CD4-positive, alpha-beta T cell treated with Interferon alpha-2 for 1 hour (primary cell): ENCODE data around the gene CILP.
"Not testable (repeated sequence)": the region's sequence is repeated elsewhere in the genome, so short reads cannot be mapped to it uniquely, and the experiment has no call there.

Experiments used
- DNase-seq, 2 donors: peaks; one replicate each; pipeline ENCODE4 v3.0.0-alpha.2; 2020 to 2022

Gene CILP

GRCh38 chr15:65194826-65195547 is 16.3 kb downstream of the CILP start:
- no peak for DNase-seq

- DNase-seq: no peak
These were observed 19.3 kb downstream of the CILP start for GRCh38 chr15:65192016-65192415.

- DNase-seq: peak in 1 of 2 donors; percentile 31
These were observed 22.1 kb downstream of the CILP start for GRCh38 chr15:65189102-65189740.

GRCh38 chr15:65188472-65188871 is 22.8 kb downstream of the CILP start:
- not testable (repeated sequence) for DNase-seq

- DNase-seq: peak; percentile 95
These were observed 26.2 kb downstream of the CILP start, which contains the start of gene CLPX for GRCh38 chr15:65184868-65185717. TSS of gene CLPX (minus strand) at chr15:65185342. CDS start at chr15:65185153, 189 bp downstream.

GRCh38 chr15:65184305-65184867 is 26.9 kb downstream of the CILP start:
- DNase-seq: peak; percentile 24 to 29

GRCh38 chr15:65183865-65184159 is 27.5 kb downstream of the CILP start:
- no peak for DNase-seq

- no peak for DNase-seq
These were observed 28.7 kb downstream of the CILP start for GRCh38 chr15:65182538-65182937.

GRCh38 chr15:65181582-65182353 is 29.5 kb downstream of the CILP start:
- DNase-seq: not testable (repeated sequence)

GRCh38 chr15:65180167-65180566 is 31.1 kb downstream of the CILP start:
- DNase-seq: no peak

- DNase-seq: no peak
These were observed 33.4 kb downstream of the CILP start for GRCh38 chr15:65177901-65178300.

- DNase-seq: no peak
These were observed 35.2 kb downstream of the CILP start for GRCh38 chr15:65176056-65176455.

GRCh38 chr15:65175511-65175910 is 35.8 kb downstream of the CILP start:
- no peak for DNase-seq

- DNase-seq: no peak
These were observed 36.8 kb downstream of the CILP start for GRCh38 chr15:65174509-65174908.

GRCh38 chr15:65172531-65172930 is 38.7 kb downstream of the CILP start:
- no peak for DNase-seq

GRCh38 chr15:65171428-65171827 is 39.8 kb downstream of the CILP start:
- DNase-seq: no peak

GRCh38 chr15:65165875-65166274 is 45.4 kb downstream of the CILP start:
- DNase-seq: no peak

GRCh38 chr15:65164139-65164538 is 47.1 kb downstream of the CILP start:
- no peak for DNase-seq

- DNase-seq: no peak
These were observed 48.2 kb downstream of the CILP start for GRCh38 chr15:65163041-65163440.

GRCh38 chr15:65156692-65157091 is 54.6 kb downstream of the CILP start:
- DNase-seq: no peak

- no peak for DNase-seq
These were observed 56.6 kb downstream of the CILP start for GRCh38 chr15:65154720-65155119.

- DNase-seq: no peak
These were observed 63.4 kb downstream of the CILP start for GRCh38 chr15:65147902-65148301.

GRCh38 chr15:65146438-65146837 is 64.8 kb downstream of the CILP start:
- no peak for DNase-seq
